ENCODE results near the gene BAIAP2L1. TPM values are rescaled to one million over a fixed set of nuclear protein-coding genes. Genes with fewer than 3 reads are reported as not detected.
"Not testable (repeated sequence)": the region's sequence is repeated elsewhere in the genome, so short reads cannot be mapped to it uniquely, and the experiment has no call there.

Gene BAIAP2L1
- polyA plus RNA-seq, 12 donors = 5.3 to 22.3 (median 8.9) TPM; not detected in 1

- DNase-seq = no peak
Observed at GRCh38 chr7:98399890-98400541, 874 bp downstream of the BAIAP2L1 start.

GRCh38 chr7:98399462-98399861 is 1.4 kb downstream of the BAIAP2L1 start:
- DNase-seq = no peak

GRCh38 chr7:98398567-98399372 is 2.1 kb downstream of the BAIAP2L1 start:
- no peak for DNase-seq

GRCh38 chr7:98396768-98397167 is 4.1 kb downstream of the BAIAP2L1 start:
- DNase-seq = no peak

GRCh38 chr7:98395951-98396350 is 4.9 kb downstream of the BAIAP2L1 start:
- DNase-seq = no peak

- DNase-seq = no peak
Observed at GRCh38 chr7:98395481-98395880, 5.4 kb downstream of the BAIAP2L1 start.

GRCh38 chr7:98394377-98394836 is 6.5 kb downstream of the BAIAP2L1 start:
- DNase-seq = no peak

GRCh38 chr7:98387544-98388226 is 13.2 kb downstream of the BAIAP2L1 start:
- no peak for DNase-seq

GRCh38 chr7:98387131-98387530 is 13.8 kb downstream of the BAIAP2L1 start:
- no peak for DNase-seq

- DNase-seq = not testable (repeated sequence)
Observed at GRCh38 chr7:98385532-98385931, 15.4 kb downstream of the BAIAP2L1 start.

- no peak for DNase-seq
Observed at GRCh38 chr7:98378210-98378819, 22.6 kb downstream of the BAIAP2L1 start.

GRCh38 chr7:98376711-98377110 is 24.2 kb downstream of the BAIAP2L1 start:
- no peak for DNase-seq

- no peak for DNase-seq
Observed at GRCh38 chr7:98375664-98376063, 25.2 kb downstream of the BAIAP2L1 start.

GRCh38 chr7:98374285-98374680 is 26.6 kb downstream of the BAIAP2L1 start:
- no peak for DNase-seq

GRCh38 chr7:98372993-98373392 is 27.9 kb downstream of the BAIAP2L1 start:
- no peak for DNase-seq

- DNase-seq = no peak
Observed at GRCh38 chr7:98369726-98370125, 31.2 kb downstream of the BAIAP2L1 start.

- no peak for DNase-seq
Observed at GRCh38 chr7:98368716-98369115, 32.2 kb downstream of the BAIAP2L1 start.

- DNase-seq = no peak
Observed at GRCh38 chr7:98366562-98366938, 34.3 kb downstream of the BAIAP2L1 start.

- DNase-seq = no peak
Observed at GRCh38 chr7:98365863-98366561, 34.9 kb downstream of the BAIAP2L1 start.

GRCh38 chr7:98364220-98364619 is 36.7 kb downstream of the BAIAP2L1 start:
- DNase-seq = no peak

- DNase-seq = no peak
Observed at GRCh38 chr7:98362517-98362916, 38.4 kb downstream of the BAIAP2L1 start.
